IMR-90 (cell line): ENCODE results near the gene OR6X1. TPM values are rescaled to one million over a fixed set of nuclear protein-coding genes. Genes with fewer than 3 reads are reported as not detected.

Experiments
- ATAC-seq: fragments of 200-7000 bp; cut with Tn5 transposase; 2 replicates; pipeline ENCODE4 v1.9.1; 2020; ENCODE audit warnings: low read depth, mild to moderate bottlenecking, moderate library complexity
- BruUV-seq: library from RNA; stranded (reverse); fragments of 400-500 nt; replicated peaks from 2 replicates; lab custom pipeline; 2021; lab: Mats Ljungman, UMichigan
- CTCF ChIA-PET: fragments of 300-600 bp; formaldehyde crosslinking; extraction: SDS; loops from one replicate; lab custom pipeline; 2021; ENCODE audit warnings: antibody characterized with exemption; lab: Yijun Ruan, JAX
- POLR2A ChIA-PET: fragments of 300-600 bp; sonication (Branson Sonifier 250); formaldehyde crosslinking; loops from one replicate; lab custom pipeline; 2022; ENCODE audit warnings: antibody characterized with exemption; ENCODE audit not compliant: unreplicated experiment; lab: Charles Lee
- DNase-seq: peaks from one replicate; pipeline ENCODE4 v3.0.0; 2013
- H2AFZ ChIP-seq: replicated peaks from 2 replicates; pipeline ENCODE3; 2013; ENCODE audit warnings: low read length, mild to moderate bottlenecking; ENCODE audit not compliant: poor library complexity
- H2AK5ac ChIP-seq: 2 replicates; pipeline ENCODE4 v1.6.1; 2013; ENCODE audit warnings: low read depth, low read length, inconsistent platforms
- H2AK9ac ChIP-seq: replicated peaks from 2 replicates; pipeline ENCODE3; 2013; ENCODE audit warnings: mild to moderate bottlenecking, low read depth, low read length, moderate library complexity; ENCODE audit not compliant: poor library complexity
- H2BK120ac ChIP-seq: 2 replicates; pipeline ENCODE4 v1.6.1; 2013; ENCODE audit warnings: low read depth, low read length, inconsistent platforms
- H2BK15ac ChIP-seq: 3 replicates; pipeline ENCODE4 v1.6.1; 2013; ENCODE audit warnings: low read depth, low read length, inconsistent platforms
- H2BK20ac ChIP-seq: 2 replicates; pipeline ENCODE4 v1.6.1; 2013; ENCODE audit warnings: low read depth, mild to moderate bottlenecking, inconsistent platforms, low read length, moderate library complexity
- H2BK5ac ChIP-seq: 2 replicates; pipeline ENCODE4 v1.6.1; 2013; ENCODE audit warnings: mild to moderate bottlenecking, low read depth, low read length, inconsistent platforms; ENCODE audit not compliant: poor library complexity, severe bottlenecking
- H3K14ac ChIP-seq: replicated peaks from 2 replicates; pipeline ENCODE4 v1.6.1; 2013; ENCODE audit warnings: low read depth, low read length, inconsistent platforms
- H3K18ac ChIP-seq: 2 replicates; pipeline ENCODE4 v1.6.1; 2013; ENCODE audit warnings: low read depth, low read length, control low read depth
- H3K23ac ChIP-seq: 2 replicates; pipeline ENCODE4 v1.6.1; 2013; ENCODE audit warnings: low read depth, low read length, inconsistent platforms
- H3K27ac ChIP-seq: 2 replicates; pipeline ENCODE4 v1.5.1; 2013; ENCODE audit warnings: mild to moderate bottlenecking, control low read depth, low read length; ENCODE audit not compliant: insufficient read depth
- H3K27me3 ChIP-seq: 2 replicates; pipeline ENCODE4 v1.6.1; 2013; ENCODE audit warnings: low read length; ENCODE audit not compliant: control insufficient read depth, insufficient read depth
- H3K36me3 ChIP-seq: 2 replicates; pipeline ENCODE4 v1.6.1; 2013; ENCODE audit warnings: low read length, mixed read lengths; ENCODE audit not compliant: control insufficient read depth, insufficient read depth
- H3K4ac ChIP-seq: 2 replicates; pipeline ENCODE4 v1.6.1; 2013; ENCODE audit warnings: low read depth, low read length, inconsistent platforms
- H3K4me1 ChIP-seq: 2 replicates; pipeline ENCODE4 v1.6.1; 2013; ENCODE audit warnings: low read length, mixed read lengths; ENCODE audit not compliant: control insufficient read depth, insufficient read depth
- H3K4me2 ChIP-seq: 2 replicates; pipeline ENCODE4 v1.6.1; 2013; ENCODE audit warnings: low read depth, mild to moderate bottlenecking, control low read depth, low read length, moderate library complexity
- H3K4me3 ChIP-seq: 2 replicates; pipeline ENCODE4 v1.5.1; 2013; ENCODE audit warnings: low read depth, mild to moderate bottlenecking, control low read depth, low read length, moderate library complexity; ENCODE audit not compliant: insufficient read depth
- H3K56ac ChIP-seq: 2 replicates; pipeline ENCODE4 v1.6.1; 2013; ENCODE audit warnings: low read length, inconsistent platforms; ENCODE audit not compliant: insufficient read depth; ENCODE audit errors: extremely low read depth
- H3K79me1 ChIP-seq, 2 experiments: 2 replicates each; pipeline ENCODE4 v1.6.1; 2013; ENCODE audit warnings: low read length in 2 of 2, inconsistent platforms in 1 of 2, low read depth in 1 of 2
- H3K9ac ChIP-seq: 2 replicates; pipeline ENCODE4 v1.6.1; 2013; ENCODE audit warnings: low read depth, low read length, control low read depth
- H3K9me1 ChIP-seq: 2 replicates; pipeline ENCODE4 v1.6.1; 2013; ENCODE audit warnings: low read length, inconsistent platforms; ENCODE audit not compliant: insufficient read depth
- H3K9me3 ChIP-seq: 2 replicates; pipeline ENCODE4 v1.6.1; 2013; ENCODE audit warnings: low read length; ENCODE audit not compliant: control insufficient read depth, insufficient read depth
- H4K20me1 ChIP-seq: 2 replicates; pipeline ENCODE4 v1.6.1; 2013; ENCODE audit warnings: low read length, inconsistent platforms; ENCODE audit not compliant: insufficient read depth
- H4K5ac ChIP-seq: 2 replicates; pipeline ENCODE4 v1.6.1; 2013; ENCODE audit warnings: mild to moderate bottlenecking, low read depth, low read length, control low read depth
- H4K8ac ChIP-seq, 2 experiments: 2 replicates each; pipeline ENCODE4 v1.6.1; 2013; ENCODE audit warnings: low read depth in 2 of 2, low read length in 2 of 2, control low read depth in 1 of 2, inconsistent platforms in 1 of 2
- H4K91ac ChIP-seq: 2 replicates; pipeline ENCODE4 v1.6.1; 2013; ENCODE audit warnings: low read depth, low read length, inconsistent platforms; ENCODE audit not compliant: insufficient read depth
- CHD1 ChIP-seq: IDR thresholded peaks from 2 replicates; pipeline ENCODE4 v1.6.1; 2012; ENCODE audit warnings: low read depth, low read length, improper control_type of control experiment
- FOS ChIP-seq: fragments of 150-350 bp; IDR thresholded peaks from 2 replicates; pipeline ENCODE4 v1.6.1; 2016; ENCODE audit warnings: low read depth, low read length
- MAFK ChIP-seq: IDR thresholded peaks from 2 replicates; pipeline ENCODE4 v1.6.1; 2012; ENCODE audit warnings: low read depth, low read length, improper control_type of control experiment
- MAZ ChIP-seq: IDR thresholded peaks from 2 replicates; pipeline ENCODE4 v1.6.1; 2012; ENCODE audit warnings: low read depth, mild to moderate bottlenecking, low read length, improper control_type of control experiment, moderate library complexity, borderline replicate concordance
- MXI1 ChIP-seq: IDR thresholded peaks from 2 replicates; pipeline ENCODE4 v1.6.1; 2012; ENCODE audit warnings: low read depth, mild to moderate bottlenecking, low read length, moderate library complexity, borderline replicate concordance
- NFE2L2 ChIP-seq: fragments of 150-350 bp; IDR thresholded peaks from 2 replicates; pipeline ENCODE4 v1.6.1; 2016; ENCODE audit warnings: low read depth, mild to moderate bottlenecking, low read length
- RAD21 ChIP-seq: IDR thresholded peaks from 2 replicates; pipeline ENCODE4 v1.6.1; 2012; ENCODE audit warnings: low read length, improper control_type of control experiment
- RCOR1 ChIP-seq: IDR thresholded peaks from 2 replicates; pipeline ENCODE4 v1.6.1; 2012; ENCODE audit warnings: mild to moderate bottlenecking, low read length, improper control_type of control experiment; ENCODE audit not compliant: insufficient replicate concordance
- RFX5 ChIP-seq: IDR thresholded peaks from 2 replicates; pipeline ENCODE4 v1.8.0; 2012; ENCODE audit warnings: low read depth, mild to moderate bottlenecking, low read length, moderate library complexity
- WGBS, 2 experiments: methylation state at CpG; one replicate each; pipeline versions ENCODE4 v1.1.5 to v1.1.7; 2013; ENCODE audit warnings: missing lambda C conversion rate in 2 of 2; ENCODE audit not compliant: insufficient read length in 1 of 2; ENCODE audit errors: extremely low coverage in 2 of 2; 5-methylcytosine and 5-hydroxymethylcytosine counted together
- dilution Hi-C: fragments of 300-500 bp; cut with HindIII; formaldehyde crosslinking; loops from one replicate; pipeline ENCODE4 v1.14.3; 2018; ENCODE audit warnings: low sequenced_read_pairs; ENCODE audit not compliant: unreplicated experiment
- in situ Hi-C: fragments of 300-500 bp; cut with MboI; formaldehyde crosslinking; loops from 3 replicates; pipeline ENCODE4 v1.14.3; 2019; ENCODE audit warnings: low sequenced_read_pairs, inconsistent platforms, mixed read lengths
- intact Hi-C: fragments of 100-400 bp; cut with micrococcal nuclease; formaldehyde crosslinking; loops from 2 replicates; pipeline ENCODE4 v1.10.0; 2022
- polyA plus RNA-seq, 3 experiments: library from polyadenylated mRNA; depleted of rRNA; stranded (reverse); fragments of >200 nt; gene quantifications; 2 replicates each; pipeline ENCODE4 v1.2.3, GENCODE V29; 2012; ENCODE audit warnings: low replicate concordance in 1 of 3
- total RNA-seq: library from RNA; depleted of rRNA; stranded (reverse); fragments of >200 nt; gene quantifications from 2 replicates; pipeline ENCODE4 v1.2.3, GENCODE V29; 2012

Gene OR6X1
- total and polyA plus RNA-seq, 2 of the 4 experiments (the other 2 are of a cell fraction) = not detected

DNA sequence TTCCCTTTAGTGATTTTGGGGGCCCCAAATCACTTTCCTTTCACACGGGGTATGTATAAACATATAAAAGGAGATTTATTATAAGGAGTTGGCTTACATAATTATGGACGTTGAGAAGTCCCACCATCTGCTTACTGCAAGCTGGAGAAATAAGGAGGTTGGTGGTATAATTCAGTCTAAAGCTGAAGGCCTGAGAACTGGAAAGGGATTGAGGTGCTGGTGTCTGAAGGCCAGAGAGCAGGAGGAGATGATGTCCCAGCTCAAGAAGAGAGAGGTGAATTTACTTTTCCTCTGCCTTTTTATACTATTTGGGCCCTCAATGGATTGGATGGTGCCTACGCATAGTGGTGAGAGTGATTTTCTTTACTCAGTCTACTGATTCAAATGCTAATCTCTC lies 11.6 kb downstream of the OR6X1 start:
- Histone ChIP-seq H2BK20ac (no peak overlapping the region), H3K4me3 (no peak overlapping the region), H2AFZ (no peak overlapping the region), H4K91ac (no peak overlapping the region), H3K27ac (no peak overlapping the region), H2BK15ac (no peak overlapping the region), H3K4ac (no peak overlapping the region), H4K20me1 (no peaks in the 10 kb centered on the region), H3K9me3 (no peaks in the 10 kb centered on the region), H3K14ac (no peak overlapping the region), H3K4me1 (peaks cover 4% of the 10 kb centered on the region; the same call in 1 of the 2 replicates), H3K36me3 (peaks cover 2% of the 10 kb centered on the region; the same call in 1 of the 2 replicates), H3K18ac (no peak overlapping the region), H2AK5ac (no peak overlapping the region), H3K79me1 (peaks cover 22 to 27% of the 10 kb centered on the region in 2 experiments), H3K4me2 (peak overlapping the region; percentile 96; the same call in 1 of the 2 replicates), H2AK9ac (no peak overlapping the region), H4K8ac (peak overlapping the region in 1 of 2 experiments; percentile 81; a peak in 1 of 4 replicates), H3K56ac (no peak overlapping the region), H3K9me1 (no peaks in the 10 kb centered on the region), H4K5ac (no peak overlapping the region), H2BK5ac (no peak overlapping the region), H2BK120ac (no peak overlapping the region), H3K9ac (no peak overlapping the region), H3K27me3 (no peaks in the 10 kb centered on the region), H3K23ac (no peak overlapping the region)
- WGBS, 2 experiments = 0% methylated on average over 1 of the region's 3 CpGs; no CpG with 5 or more reads in 1 of the 2 experiments
- ATAC-seq (no peak), DNase-seq (no peak)
- dilution Hi-C loops = no loop called here
- POLR2A ChIA-PET = no interaction called here
- CTCF ChIA-PET = no interaction called here
- intact Hi-C loops = no loop called here
- no TSS peak for BruUV-seq
- TF ChIP-seq MAFK = no peak
- no peak for TF ChIP-seq NFE2L2
- TF ChIP-seq RFX5 = no peak
- no peak for TF ChIP-seq RCOR1
- no peak for TF ChIP-seq FOS
- TF ChIP-seq CHD1 = no peak
- TF ChIP-seq MAZ = no peak
- no peak for TF ChIP-seq RAD21
- no peak for TF ChIP-seq MXI1
- in situ Hi-C loops = no loop called here
